GM12892 (cell line): ENCODE data around the gene ADORA2B.

ENCODE experiments used
- POLR2A ChIP-seq: IDR thresholded peaks from 2 replicates; pipeline ENCODE4 v1.6.1; 2011; ENCODE audit warnings: low read depth, low read length, control low read depth
- POLR2AphosphoS5 ChIP-seq: IDR thresholded peaks from 2 replicates; pipeline ENCODE4 v1.6.1; 2011; ENCODE audit warnings: low read depth, low read length, control low read depth

GRCh38 chr17:15966879-15967248 is 21.9 kb downstream of the ADORA2B start:
- TF ChIP-seq POLR2AphosphoS5 (no peak), POLR2A (no peak)
